ENCODE results near the gene AHRR.
A peak's percentile ranks its signal among the peaks of the same experiment; 100 is the strongest.
"Not testable (repeated sequence)": the region's sequence is repeated elsewhere in the genome, so short reads cannot be mapped to it uniquely, and the experiment has no call there.

Gene AHRR

DNA sequence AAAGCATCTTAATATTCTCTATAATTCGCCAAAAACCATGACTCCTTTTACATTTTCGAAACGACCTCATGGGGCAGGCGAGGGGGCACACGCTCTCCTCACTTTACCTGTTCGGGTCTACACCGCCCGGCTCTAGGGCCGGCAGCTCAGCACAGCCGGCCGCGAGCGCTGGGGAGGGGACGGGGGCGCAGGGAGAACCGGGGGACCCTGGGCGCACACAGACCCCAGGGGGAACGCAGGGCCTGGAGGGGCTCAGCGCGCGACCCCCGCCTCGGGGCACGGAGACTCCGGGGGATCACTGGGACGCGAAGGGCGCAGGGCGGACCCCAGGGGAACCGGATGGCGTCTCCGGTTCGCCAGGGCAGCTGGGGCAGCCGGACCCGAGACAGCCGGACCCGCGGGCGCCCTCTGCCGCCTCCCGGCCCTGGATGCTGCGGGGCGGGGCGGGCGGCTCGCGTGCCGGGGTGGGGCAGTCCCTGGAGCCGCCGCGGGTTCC is at the start of gene AHRR:
AHRR (plus strand) TSS at position 485 of the 496 bp plus-strand sequence. CDS start 22,189 bp downstream, outside the sequence.
- DNase-seq: peak; percentile 82

DNA sequence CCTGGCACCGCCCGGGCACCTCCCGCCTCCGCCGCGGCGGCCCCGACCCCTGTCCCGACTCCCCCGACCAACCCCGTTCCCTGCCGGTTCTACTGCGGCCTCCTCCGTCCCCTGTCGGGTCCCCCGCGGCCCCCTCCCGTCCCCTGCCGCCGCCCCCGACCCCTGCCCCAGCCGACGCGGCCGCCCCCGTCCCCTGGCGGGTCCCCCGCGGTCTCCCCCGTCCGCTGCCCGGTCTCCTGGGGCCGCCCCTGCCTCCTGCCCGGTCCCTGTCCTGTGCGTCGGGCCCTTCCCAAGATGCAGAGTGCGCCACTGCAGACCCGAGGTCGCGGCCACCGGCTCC is 49.7 kb upstream of the AHRR start:
- DNase-seq: not testable (repeated sequence)

DNA sequence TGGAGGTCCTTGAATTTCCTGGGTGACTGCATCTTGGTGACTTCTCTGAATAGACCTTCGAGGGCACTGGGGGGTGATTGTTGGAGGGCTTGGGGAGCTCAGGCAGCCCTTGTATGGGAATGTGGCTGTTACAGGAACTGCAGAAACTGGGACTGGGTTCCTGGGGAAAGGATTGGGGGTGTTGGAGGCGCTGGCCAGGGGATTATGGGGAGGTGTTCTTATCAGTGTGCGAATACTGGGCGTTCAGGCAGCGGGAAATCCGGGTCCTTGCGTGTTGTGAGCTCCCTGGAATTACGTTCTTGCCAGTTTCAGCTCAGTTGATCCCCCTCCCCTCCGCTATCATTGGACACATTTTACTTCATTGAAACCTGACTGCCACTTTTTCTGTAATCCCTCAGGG is 48.4 kb upstream of the AHRR start:
- not testable (repeated sequence) for DNase-seq

DNA sequence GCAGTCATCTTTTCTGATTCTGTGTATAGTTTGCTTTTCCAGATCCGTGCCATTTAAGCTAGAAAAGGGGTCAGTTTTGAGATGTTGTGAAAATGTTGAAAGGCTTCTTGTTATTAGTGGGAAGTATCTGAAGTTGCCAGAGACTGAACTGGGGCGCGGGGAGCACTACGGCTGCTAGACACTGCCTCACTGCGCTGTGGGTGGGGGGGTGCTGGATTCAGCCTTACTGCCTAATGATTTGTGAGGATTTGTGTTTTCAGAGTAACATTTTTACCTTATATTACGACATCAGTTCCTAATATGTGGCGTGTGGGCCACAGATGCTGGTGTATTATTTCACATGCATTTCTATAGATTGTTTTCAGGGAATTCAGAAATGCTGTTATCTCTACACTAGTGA is 48.0 kb upstream of the AHRR start:
- DNase-seq: not testable (repeated sequence)

DNA sequence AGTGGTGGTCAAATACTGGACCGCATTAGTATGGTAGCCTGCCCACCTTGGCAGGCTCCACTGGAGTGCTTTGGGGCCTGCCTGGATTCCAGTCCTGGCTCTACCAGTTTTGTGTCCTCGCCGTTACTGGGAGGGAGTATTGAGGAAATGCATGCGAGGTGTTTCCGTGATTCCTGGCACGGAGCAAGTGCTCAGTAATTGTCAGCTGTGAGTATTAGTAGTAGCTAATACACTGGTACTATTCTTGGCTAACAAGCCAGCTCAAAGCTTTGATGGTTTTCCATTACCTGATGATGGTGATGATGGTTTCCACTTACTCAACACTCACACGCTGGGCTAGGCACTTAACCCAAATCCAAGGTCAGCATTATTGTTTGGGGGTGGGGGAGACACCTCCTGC is 47.2 kb upstream of the AHRR start:
- not testable (repeated sequence) for DNase-seq

DNA sequence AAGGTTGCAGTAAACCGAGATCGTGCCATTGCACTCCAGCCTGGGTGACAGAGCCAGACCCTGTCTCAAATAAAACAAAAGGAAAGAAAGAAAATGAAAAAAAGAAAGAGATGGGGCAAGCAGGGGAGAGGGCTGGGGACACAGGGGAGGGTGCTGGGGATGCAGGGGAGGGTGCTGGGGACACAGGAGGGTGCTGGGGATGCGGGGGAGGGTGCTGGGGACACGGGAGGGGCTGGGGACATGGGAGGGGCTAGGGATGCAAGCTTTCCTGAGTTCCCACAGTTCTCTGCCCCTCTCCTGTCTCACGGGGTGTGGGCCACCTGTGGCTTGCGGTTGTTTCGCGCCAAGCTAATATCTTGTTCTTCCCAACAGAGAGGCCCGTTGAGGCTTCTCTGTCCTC is 42.9 kb upstream of the AHRR start:
- no peak for DNase-seq

DNA sequence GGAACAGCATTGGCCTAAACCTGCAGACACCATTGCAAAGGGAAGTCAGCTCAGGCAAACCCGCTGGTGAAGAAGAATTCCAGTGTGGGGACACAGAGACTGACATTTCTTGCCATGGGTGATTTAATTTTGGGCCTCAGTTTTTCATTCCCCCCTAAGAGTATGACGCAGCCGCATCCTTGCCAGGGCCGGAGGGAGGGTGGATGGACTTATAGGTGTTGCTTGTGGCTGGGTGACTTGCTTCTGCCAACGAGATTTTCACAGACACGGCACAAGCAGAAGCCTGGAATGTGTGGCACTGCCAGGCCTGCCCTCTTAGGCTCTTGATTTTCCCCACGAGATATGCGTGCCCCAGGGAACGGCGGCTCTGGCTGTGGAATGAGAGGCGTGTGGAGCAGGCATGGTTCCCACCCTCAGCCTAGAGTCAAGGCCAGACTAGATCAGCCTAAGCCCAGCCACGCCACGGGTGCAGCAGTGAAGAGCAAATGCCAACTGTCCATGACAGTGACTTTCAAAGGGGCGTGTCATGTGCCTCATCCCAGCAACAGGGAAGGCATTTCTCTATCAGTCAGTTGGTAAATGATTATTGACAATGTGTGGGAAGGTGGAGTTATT is 42.4 kb upstream of the AHRR start:
- not testable (repeated sequence) for DNase-seq

DNA sequence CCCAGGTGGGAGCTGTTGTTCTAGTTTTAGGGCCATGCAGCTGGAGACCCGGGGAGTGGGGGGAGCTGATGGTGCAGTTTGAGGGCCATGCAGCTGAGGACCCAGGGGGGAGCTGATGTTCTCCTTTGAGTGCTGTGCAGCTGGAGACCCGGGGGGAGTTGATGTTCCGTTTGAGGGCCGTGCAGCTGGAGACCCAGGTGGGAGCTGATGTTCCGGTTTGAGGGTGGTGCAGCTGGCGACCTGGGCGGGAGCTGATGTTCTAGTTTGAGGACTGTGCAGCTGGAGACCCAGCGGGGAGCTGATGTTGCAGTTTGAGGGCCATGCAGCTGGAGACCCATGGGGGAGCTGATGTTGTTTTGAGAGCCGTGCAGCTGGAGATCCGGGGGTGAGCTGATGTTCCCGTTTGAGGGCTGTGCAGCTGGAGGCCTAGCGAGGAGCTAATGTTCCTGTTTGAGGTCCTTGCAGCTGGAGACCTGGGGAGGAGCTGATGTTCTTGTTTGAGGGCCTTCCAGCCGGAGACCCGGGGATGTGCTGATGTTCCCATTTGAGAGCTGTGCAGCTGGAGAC is 35.4 kb upstream of the AHRR start:
- DNase-seq: no peak

DNA sequence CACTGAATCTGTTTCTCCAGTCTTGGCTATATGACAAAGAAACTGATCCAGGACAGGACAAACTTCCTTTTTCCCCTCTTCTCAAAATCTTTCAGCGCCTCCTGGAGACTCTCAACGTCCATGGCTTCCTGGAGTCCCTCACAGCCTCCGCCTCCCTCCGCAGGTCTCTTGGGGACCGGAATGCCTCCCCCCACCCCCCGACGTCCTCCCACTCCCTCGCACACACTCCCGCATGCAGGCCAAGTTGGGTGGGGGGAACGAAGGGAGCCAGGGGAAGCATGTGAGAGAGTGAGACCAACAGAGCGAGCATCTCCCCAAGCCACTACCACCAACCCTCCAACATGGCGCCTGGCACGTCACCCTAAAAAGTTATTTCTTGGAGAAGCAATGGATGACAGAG is 31.3 kb upstream of the AHRR start:
- DNase-seq: not testable (repeated sequence)

DNA sequence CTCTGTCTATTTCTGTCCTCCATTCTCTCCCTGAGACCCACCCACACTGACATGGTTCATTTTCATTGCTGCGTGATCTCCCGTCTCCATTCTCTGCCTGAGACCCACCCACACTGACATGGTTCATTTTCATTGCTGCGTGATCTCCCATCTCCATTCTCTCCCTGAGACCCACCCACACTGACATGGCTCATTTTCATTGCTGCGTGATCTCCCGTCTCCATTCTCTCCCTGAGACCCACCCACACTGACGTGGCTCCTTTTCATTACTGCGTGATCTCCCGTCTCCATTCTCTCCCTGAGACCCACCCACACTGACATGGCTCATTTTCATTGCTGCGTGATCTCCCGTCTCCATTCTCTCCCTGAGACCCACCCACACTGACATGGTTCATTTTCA is 30.2 kb upstream of the AHRR start:
- DNase-seq: not testable (repeated sequence)

DNA sequence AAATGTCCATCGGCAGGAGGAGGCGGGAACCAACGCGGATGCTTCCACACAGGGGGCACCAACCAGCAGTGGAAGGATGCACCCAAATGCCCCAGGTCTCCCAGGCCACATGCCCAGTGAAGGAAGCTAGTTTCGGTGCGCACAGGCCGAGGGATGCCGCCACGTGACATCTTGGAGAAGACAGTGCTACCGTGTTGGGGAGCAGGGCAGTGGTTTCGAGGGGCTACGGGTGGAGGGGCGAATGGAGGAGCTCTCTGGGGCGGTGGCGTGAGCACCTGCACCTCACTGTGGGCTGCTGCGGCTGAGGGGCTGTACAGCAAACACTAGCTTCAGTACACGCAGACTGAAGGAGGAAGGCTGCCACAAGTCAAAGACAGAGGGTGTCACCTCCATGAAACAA is 26.7 kb upstream of the AHRR start:
- not testable (repeated sequence) for DNase-seq

DNA sequence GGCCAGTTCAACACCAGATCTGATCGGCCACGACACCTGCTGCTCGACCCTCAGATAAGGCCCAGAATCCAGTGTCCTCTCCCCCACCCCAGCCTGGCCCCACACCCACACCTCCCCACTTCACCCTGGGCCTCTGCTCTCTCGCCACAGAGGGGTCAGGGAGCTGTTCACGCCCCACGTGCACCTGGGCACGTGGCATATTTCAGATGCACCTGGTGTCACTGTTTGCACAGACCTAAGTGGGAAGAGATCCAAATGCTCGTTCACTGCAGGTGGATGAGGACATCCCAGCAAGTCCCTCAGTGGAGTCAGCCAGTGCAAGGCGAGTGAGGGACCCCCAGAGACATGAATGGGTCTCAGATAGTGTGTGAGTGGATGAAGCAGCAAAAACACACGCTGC is 25.3 kb upstream of the AHRR start:
- not testable (repeated sequence) for DNase-seq

DNA sequence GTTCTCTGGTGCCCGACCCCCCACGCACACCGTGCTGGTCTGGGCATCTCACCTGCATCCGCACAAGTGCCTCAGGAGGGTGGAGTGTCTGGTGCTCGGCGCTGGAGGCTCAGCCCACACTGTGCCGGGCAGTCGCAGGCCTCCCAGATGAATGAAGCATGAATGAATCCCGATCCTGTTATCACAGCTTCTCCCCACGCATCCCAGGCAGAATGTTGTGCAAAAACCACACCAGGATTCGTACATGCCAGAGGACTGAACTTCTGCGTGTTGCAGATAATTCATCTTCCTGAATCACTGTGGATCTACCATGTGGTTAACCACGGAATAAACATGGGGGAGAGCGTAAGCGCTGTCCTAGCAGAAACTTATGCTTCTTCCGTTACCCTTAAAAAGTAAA is 24.6 kb upstream of the AHRR start:
- peak; percentile 54 for DNase-seq

DNA sequence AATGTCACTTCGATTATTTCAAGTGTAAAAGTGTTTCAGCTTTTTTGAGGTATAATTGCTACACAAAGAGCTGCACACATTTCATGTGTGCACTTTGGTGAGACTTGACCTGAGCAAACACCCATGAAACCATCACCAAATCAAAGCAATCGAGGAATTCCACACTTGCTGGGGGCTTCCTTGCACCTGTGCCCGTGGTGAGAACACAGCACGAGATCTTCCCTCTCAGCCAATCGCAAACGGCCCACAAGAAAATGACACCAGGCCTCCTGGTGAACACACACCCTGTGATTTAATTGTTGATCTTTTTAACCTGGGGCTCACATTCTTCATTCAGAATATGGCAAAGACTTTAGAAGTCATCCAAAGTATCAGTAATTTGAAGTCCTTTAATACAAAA is 24.1 kb upstream of the AHRR start:
- not testable (repeated sequence) for DNase-seq

DNA sequence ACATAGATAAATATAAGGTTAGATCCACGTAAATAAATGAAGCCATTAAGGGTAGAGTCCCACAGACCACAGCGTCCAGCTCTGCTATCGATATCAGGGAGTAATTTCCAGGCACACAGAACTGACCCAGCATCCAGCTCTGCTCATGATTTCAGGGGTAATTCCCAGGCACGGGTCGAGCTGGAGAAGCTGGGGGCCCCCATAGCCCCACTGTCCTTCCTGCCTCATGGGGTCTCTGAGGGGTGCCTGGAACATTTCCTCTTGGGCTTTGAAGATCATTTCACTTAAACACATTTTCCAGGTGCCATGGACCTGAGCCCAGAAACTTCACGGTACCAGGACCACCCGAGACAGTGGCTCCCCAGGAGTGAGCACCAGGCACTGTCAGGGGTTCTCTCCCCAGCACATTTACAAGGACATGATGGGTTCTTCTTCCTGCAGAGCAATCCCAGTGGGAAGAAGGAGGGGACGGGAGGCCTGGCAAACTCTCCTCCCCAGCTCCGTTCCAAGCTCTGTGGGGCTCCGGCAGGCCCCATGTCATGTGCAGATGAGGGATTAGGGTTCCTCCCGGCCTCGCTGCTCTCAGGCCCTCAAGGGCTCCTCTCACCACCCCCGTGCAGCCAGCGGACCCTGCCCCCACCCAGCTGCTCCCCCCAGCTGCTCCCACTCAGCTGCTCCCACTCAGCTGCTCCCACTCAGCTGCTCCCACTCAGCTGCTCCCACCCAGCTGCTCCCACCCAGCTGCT is 23.4 kb upstream of the AHRR start:
- DNase-seq: not testable (repeated sequence)

DNA sequence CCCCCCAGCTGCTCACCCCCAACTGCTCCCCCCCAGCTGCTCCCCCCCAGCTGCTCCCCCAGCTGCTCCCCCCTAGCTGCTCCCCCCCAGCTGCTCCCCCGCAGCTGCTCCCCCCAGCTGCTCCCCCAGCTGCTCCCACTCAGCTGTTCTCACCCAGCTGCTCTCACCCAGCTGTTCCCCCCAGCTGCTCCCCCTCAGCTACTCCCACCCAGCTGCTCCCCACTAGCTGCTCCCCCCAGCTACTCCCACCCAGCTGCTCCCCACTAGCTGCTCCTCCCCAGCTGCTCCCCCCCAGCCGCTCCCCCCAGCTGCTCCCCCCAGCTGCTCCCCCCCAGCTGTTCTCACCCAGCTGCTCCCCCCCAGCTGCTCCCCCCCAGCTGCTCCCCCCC is 22.8 kb upstream of the AHRR start:
- no peak for DNase-seq

DNA sequence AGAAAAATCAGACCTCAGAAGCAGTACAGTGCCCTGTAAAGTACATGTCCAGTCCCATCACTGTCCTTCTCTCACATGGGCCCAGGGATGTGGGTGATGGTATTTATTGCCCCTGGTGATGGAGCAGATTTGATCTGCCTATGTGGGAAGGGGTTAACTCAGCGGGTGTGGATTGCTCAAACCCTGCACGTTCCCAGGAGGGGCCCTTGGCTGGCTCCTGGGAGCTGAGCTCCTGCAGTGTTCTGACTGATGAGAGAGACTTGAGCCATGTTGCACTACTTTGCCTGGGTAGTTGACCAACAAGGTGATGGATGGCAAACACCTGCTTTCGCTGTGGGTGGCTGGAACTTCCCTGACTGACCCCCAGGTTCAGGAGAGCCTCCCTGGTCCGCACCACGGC is 21.6 kb upstream of the AHRR start:
- not testable (repeated sequence) for DNase-seq

DNA sequence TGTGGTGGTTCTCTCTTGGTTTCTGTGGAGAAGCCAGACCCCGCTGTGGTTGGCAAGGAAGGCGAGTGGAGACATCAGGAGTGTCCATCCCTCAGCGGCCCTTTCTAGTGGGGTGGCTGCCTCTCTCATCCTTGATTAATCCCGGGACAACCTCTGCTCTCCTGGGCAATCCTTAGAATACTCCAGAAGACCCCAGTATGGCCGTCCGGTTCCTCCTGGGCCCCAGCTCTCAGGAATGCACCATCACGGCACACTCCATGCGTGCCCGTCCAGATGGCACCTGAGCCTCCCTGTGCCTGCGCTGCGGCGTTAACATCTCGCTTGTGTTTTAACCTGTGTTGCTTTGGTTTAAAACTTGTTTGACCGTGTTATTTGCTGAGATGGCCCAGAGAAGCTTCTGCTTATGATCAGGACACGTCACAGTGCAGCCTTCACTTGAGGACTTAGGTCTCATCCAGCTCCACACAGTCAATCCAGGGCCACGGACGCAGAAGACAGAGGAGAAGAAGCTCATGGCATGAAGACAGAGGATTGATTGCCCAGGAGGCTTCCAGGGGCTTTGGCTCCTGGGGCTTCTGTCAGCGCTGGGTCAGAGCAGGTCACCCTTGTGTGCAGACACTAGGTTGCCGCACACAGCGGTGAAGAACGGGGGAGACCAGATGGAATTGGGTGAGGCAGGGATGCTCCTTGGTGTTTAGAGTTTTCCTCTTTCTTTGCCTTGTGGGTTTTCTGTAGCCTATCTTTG is 20.7 kb upstream of the AHRR start:
- not testable (repeated sequence) for DNase-seq

DNA sequence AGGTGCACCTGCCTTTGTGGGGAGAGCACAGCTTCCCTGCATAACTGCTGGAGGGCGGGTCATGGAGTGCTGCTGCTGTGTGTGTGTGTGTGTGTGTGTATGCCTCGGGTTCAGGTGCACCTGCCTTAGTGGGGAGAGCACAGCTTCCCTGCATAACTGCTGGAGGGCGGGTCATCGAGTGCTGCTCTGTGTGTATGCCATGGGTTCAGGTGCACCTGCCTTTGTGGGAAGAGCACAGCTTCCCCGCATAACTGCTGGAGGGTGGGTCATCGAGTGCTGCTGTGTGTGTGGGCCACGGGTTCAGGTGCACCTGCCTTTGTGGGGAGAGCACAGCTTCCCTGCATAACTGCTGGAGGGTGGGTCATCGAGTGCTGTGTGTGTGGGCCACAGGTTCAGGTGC is 19.1 kb upstream of the AHRR start:
- not testable (repeated sequence) for DNase-seq

DNA sequence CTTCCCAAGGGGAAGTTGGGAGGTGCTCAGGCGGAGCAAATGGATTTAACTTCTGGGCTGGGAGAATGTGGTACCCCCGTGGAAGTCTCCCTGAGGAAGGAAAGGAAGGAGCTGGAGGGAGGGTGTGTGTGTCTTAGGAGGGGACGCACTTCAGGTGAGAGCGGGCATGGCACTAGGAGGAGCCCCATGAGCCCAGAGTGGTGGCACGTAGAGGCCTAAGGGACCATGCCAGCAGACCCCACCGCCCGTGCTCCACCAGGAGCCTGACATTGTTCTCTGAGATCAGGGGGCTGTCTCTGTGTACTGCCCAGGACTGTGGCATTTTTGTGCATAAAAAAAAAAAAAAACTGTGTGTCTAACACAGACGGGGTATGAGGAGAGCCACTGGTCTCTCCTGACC is 18.5 kb upstream of the AHRR start:
- no peak for DNase-seq

DNA sequence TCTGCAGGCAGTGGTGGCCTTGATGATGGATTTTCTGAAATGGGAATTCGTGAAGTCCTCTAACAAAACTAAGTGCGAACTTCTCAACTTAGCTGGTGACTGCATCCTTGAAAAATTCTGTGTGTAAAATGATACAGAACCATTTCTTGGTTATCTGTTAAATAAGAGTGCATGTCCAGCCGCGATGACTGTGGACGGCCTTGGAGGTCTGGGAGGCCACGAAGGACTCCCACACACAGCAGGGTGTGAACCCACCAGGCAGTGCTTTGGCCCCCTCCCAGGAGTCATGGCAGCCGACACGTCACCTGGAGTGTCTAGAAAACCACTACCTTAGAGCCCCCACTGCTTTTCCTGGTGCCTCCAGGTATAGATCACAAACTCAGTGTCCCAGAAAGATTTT is 17.8 kb upstream of the AHRR start:
- not testable (repeated sequence) for DNase-seq

DNA sequence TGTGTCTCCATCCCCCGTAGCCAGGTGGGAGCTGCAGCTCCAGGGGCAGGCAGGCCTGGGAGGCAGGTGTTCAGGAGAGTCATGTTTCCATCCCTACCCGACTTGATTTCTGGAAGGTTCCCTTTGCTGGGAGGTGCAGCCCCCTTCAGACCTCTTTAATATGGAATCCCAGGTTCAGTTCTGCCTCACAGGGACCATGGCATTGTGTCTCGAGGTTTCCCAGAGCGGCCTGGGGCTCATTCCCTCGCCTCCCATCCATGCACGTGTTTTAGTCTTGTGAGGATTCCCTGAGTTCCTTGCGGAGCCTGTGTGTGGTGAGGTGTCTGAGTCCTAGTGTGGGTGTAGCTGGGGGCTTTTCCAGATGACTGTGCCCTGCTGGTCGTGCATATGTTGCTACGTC is 16.5 kb upstream of the AHRR start:
- no peak for DNase-seq

DNA sequence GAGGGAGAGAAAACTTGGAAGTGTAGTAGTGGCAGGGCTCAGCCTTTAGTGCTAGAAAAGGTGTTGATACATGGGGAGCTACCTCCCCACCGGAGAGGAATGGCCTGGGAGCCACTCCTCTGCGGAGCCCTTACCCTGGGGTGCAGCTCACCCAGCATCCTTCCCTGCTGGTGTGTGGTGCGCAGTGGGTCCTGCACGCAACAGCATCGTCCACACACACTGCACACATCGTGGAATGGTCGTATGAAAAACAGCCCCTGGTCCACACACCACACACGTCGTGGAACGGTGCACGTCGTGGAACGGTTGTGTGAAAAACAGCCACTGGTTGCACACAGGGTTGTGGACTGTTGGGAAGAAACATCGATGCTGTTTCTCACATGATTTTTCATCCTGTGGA is 16.1 kb upstream of the AHRR start:
- DNase-seq: no peak
